Stimulated activated CD8-positive, alpha-beta memory T cell treated with anti-CD3 and anti-CD28 coated beads, Interleukin-15, amount 100 ng/mL, for 1 hour (primary cell): Measurements from ENCODE around the gene RNF169.
"Not testable (repeated sequence)": the region's sequence is repeated elsewhere in the genome, so short reads cannot be mapped to it uniquely, and the experiment has no call there.

ENCODE experiments used
- DNase-seq: peaks from one replicate; pipeline ENCODE4 v3.0.0-alpha.2; 2020; ENCODE audit warnings: low read depth

The RNF169 gene

GRCh38 chr11:74824285-74824982 lies 75.8 kb downstream of the RNF169 start:
- no peak for DNase-seq

- DNase-seq, result not testable (repeated sequence)
Observed at GRCh38 chr11:74825596-74825995, 76.9 kb downstream of the RNF169 start.

GRCh38 chr11:74826901-74827300 lies 78.3 kb downstream of the RNF169 start:
- no peak for DNase-seq

- DNase-seq, result no peak
Observed at GRCh38 chr11:74837191-74837590, 88.5 kb downstream of the RNF169 start.

GRCh38 chr11:74838188-74838587 lies 89.5 kb downstream of the RNF169 start:
- DNase-seq, result no peak

- no peak for DNase-seq
Observed at GRCh38 chr11:74839446-74839845, 90.8 kb downstream of the RNF169 start.

GRCh38 chr11:74839971-74840370 lies 91.3 kb downstream of the RNF169 start:
- no peak for DNase-seq

GRCh38 chr11:74840486-74840885 lies 91.8 kb downstream of the RNF169 start:
- DNase-seq, result no peak

GRCh38 chr11:74842967-74843366 lies 94.3 kb downstream of the RNF169 start:
- DNase-seq, result no peak

GRCh38 chr11:74844072-74844471 lies 95.4 kb downstream of the RNF169 start:
- DNase-seq, result no peak

- no peak for DNase-seq
Observed at GRCh38 chr11:74844865-74845264, 96.2 kb downstream of the RNF169 start.

GRCh38 chr11:74845978-74846517 lies 97.4 kb downstream of the RNF169 start:
- no peak for DNase-seq

GRCh38 chr11:74846770-74847169 lies 98.1 kb downstream of the RNF169 start:
- no peak for DNase-seq

- DNase-seq, result no peak
Observed at GRCh38 chr11:74847395-74847794, 98.7 kb downstream of the RNF169 start.

- DNase-seq, result no peak
Observed at GRCh38 chr11:74847895-74848294, 99.2 kb downstream of the RNF169 start.

- DNase-seq, result no peak
Observed at GRCh38 chr11:74849525-74850391, 101.1 kb downstream of the RNF169 start.

- DNase-seq, result no peak
Observed at GRCh38 chr11:74853223-74853622, 104.6 kb downstream of the RNF169 start.

GRCh38 chr11:74860743-74861142 lies 112.1 kb downstream of the RNF169 start:
- no peak for DNase-seq

- DNase-seq, result no peak
Observed at GRCh38 chr11:74863410-74863809, 114.8 kb downstream of the RNF169 start.

- DNase-seq, result no peak
Observed at GRCh38 chr11:74866557-74866956, 117.9 kb downstream of the RNF169 start.

- DNase-seq, result no peak
Observed at GRCh38 chr11:74870485-74870884, 121.8 kb downstream of the RNF169 start.

GRCh38 chr11:74871037-74871436 lies 122.4 kb downstream of the RNF169 start:
- no peak for DNase-seq

- DNase-seq, result no peak
Observed at GRCh38 chr11:74877132-74877531, 128.5 kb downstream of the RNF169 start.
